ENCODE results near the gene MYO18A. TPM values are rescaled to one million over a fixed set of nuclear protein-coding genes. Genes with fewer than 3 reads are reported as not detected.

MYO18A gene
- polyA plus RNA-seq, 1 donor, result 46.2 TPM

DNA sequence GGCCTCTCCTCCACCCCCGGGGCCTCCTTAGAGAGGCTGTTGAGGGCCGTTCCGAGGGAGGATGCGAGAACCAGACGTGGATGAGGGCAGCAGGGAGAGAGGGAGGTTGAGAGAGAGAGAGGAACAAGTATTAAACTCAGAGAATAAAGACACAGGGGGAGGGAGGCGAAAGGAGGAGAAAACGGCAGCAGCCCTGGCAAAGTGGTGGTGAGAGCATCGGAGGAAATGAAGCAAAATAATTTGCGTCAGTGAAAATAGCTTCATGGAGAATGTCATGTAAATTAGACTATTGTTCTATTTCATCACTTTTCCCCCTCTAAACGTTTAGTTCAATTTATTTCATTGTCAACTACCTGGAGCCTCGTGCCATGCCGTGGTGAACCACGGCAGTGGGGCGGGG lies 99.2 kb downstream of the MYO18A start:
- Histone ChIP-seq H3K27ac (ENCODE audit: low read length) (no peak overlapping the region), H3K9me3 (ENCODE audit: control insufficient read depth, low read depth, low read length) (peaks cover 6% of the 10 kb centered on the region), H3K4me3 (ENCODE audit: low read length) (no peak overlapping the region), H3K4me1 (ENCODE audit: control insufficient read depth, insufficient read depth, low read length) (peaks cover 3% of the 10 kb centered on the region), H3K27me3 (ENCODE audit: control insufficient read depth, insufficient read depth, low read length) (no peaks in the 10 kb centered on the region), H3K36me3 (ENCODE audit: control insufficient read depth, insufficient read depth, low read length) (peaks cover 81% of the 10 kb centered on the region)
- DNase-seq, result no peak
- WGBS (ENCODE audit: insufficient coverage, low lambda C conversion rate), result 98% methylated on average over 7 of the region's 14 CpGs

DNA sequence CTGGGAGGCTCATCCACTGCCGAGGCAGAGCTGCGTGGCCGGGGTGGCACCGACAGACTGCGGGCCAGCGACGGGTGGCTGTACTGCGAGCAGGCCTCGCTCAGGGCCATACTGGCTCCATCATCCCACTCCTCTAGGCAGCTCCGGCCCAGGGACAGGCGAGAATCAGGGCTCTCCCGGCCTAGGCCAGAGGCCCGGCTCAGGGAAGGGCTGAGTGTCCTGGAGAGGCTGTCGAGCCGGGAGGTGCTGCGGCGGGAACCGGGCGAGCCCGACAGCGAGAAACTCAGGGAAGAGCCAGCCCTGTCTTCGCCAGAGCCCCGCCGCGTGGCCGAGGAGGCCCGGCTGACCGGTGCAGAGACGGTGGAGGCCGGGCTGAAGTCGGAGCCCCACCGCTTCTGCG lies 99.9 kb downstream of the MYO18A start:
- Histone ChIP-seq H3K4me3 (ENCODE audit: low read length) (no peak overlapping the region), H3K4me1 (ENCODE audit: control insufficient read depth, insufficient read depth, low read length) (peaks cover 2% of the 10 kb centered on the region), H3K27me3 (ENCODE audit: control insufficient read depth, insufficient read depth, low read length) (no peaks in the 10 kb centered on the region), H3K27ac (ENCODE audit: low read length) (no peak overlapping the region), H3K36me3 (ENCODE audit: control insufficient read depth, insufficient read depth, low read length) (peaks cover 78% of the 10 kb centered on the region), H3K9me3 (ENCODE audit: control insufficient read depth, low read depth, low read length) (peaks cover 6% of the 10 kb centered on the region)
- WGBS (ENCODE audit: insufficient coverage, low lambda C conversion rate), result no CpG with 5 or more reads among the region's 33 CpGs
- DNase-seq, result no peak

DNA sequence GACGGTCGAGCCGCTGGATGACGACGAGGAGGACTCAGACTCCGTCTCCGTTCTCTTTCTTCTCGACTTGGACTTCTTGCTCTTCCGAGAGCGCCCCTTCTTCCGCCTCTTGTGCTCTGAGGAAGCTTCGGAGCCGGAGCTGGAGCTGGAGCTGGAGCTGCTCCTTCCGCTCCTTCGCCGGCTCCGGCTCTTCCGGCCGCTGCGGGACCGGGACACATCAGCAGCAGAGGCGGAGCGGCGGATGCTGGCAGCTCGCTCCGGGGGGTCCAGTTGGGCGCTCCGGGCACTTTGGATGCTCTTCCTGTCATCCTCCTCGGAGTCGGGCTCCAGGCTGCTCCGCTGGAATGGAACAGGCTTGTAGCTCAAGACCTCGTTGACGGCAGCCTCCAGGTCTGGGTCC lies 100.3 kb downstream of the MYO18A start:
- Histone ChIP-seq H3K9me3 (ENCODE audit: control insufficient read depth, low read depth, low read length) (peaks cover 6% of the 10 kb centered on the region), H3K4me1 (ENCODE audit: control insufficient read depth, insufficient read depth, low read length) (no peaks in the 10 kb centered on the region), H3K27ac (ENCODE audit: low read length) (no peak overlapping the region), H3K27me3 (ENCODE audit: control insufficient read depth, insufficient read depth, low read length) (no peaks in the 10 kb centered on the region), H3K36me3 (ENCODE audit: control insufficient read depth, insufficient read depth, low read length) (peaks cover 73% of the 10 kb centered on the region), H3K4me3 (ENCODE audit: low read length) (no peak overlapping the region)
- DNase-seq, result no peak
- WGBS (ENCODE audit: insufficient coverage, low lambda C conversion rate), result 80% methylated on average over 5 of the region's 33 CpGs

DNA sequence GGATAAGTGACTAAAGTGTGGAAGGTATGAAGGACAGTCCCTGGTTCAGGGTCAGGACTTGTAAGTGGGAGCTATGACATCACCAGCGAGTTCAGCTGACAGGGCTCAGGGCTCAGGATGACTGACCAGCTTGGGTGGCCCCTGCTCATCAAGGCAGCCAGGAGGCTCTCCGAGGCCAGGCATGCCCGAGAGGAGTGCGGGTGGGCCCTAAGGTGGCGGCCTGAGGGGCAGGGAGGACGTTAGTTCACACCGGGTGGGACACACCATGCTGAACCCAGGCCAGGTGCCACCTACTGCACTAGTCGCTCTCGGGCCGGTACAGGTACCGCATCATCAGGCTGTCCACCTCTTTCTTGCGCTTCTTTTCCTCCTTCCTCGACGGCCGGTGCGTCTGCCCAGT lies 100.8 kb downstream of the MYO18A start:
- Histone ChIP-seq H3K4me1 (ENCODE audit: control insufficient read depth, insufficient read depth, low read length) (no peaks in the 10 kb centered on the region), H3K4me3 (ENCODE audit: low read length) (no peak overlapping the region), H3K9me3 (ENCODE audit: control insufficient read depth, low read depth, low read length) (peaks cover 6% of the 10 kb centered on the region), H3K27me3 (ENCODE audit: control insufficient read depth, insufficient read depth, low read length) (no peaks in the 10 kb centered on the region), H3K27ac (ENCODE audit: low read length) (no peak overlapping the region), H3K36me3 (ENCODE audit: control insufficient read depth, insufficient read depth, low read length) (peaks cover 72% of the 10 kb centered on the region)
- no peak for DNase-seq
- 100% methylated on average over 3 of the region's 16 CpGs for WGBS (ENCODE audit: insufficient coverage, low lambda C conversion rate)

DNA sequence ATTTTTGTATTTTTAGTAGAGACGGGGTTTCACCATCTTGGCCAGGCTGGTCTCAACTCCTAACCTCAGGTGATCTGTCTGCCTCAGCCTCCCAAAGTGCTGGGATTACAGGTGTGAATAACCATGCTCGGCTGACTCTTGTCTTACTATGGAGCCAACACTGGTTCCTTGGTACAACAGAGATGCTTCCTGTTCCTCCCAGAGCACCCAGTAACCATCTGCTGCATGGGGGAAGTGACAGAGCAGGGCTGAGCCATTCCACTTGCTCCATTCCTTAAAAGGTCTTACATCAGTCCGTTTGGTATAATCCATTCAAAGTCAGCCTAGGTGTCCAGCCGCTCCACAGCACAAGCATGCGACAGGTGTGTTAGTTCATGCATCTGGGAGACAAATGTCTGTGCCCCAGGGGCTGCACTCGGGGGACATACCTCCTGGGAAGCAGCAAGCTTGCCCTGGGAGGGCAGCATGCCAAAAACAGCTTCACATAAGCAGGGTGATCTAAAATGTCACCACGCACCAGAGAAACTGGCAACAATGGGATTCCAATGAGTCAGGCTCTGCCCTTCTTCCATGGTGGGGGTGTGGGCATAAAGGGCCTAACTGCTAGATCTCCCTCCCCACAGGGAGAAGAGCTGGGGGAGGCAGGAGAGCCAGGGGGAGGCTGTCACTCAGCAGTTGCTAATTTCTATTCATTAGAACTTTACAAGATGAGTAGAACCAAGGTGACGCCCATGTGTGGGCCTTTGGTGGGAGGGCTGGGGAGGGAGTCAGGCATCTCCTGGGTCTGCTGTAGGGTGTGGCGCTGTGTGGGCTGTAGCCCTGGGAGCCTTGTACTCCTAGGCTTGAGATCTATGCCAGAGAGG lies 101.8 kb downstream of the MYO18A start:
- H3K9me3 ChIP-seq (ENCODE audit: control insufficient read depth, low read depth, low read length), result peaks cover 6% of the 10 kb centered on the region
- H3K27me3 ChIP-seq (ENCODE audit: control insufficient read depth, insufficient read depth, low read length), result no peaks in the 10 kb centered on the region
- no peaks in the 10 kb centered on the region for H3K4me1 ChIP-seq (ENCODE audit: control insufficient read depth, insufficient read depth, low read length)
- no peak overlapping the region for H3K4me3 ChIP-seq (ENCODE audit: low read length)
- peaks cover 66% of the 10 kb centered on the region for H3K36me3 ChIP-seq (ENCODE audit: control insufficient read depth, insufficient read depth, low read length)
- no peak overlapping the region for H3K27ac ChIP-seq (ENCODE audit: low read length)
- no CpG with 5 or more reads among the region's 9 CpGs for WGBS (ENCODE audit: insufficient coverage, low lambda C conversion rate)
- no peak for DNase-seq

DNA sequence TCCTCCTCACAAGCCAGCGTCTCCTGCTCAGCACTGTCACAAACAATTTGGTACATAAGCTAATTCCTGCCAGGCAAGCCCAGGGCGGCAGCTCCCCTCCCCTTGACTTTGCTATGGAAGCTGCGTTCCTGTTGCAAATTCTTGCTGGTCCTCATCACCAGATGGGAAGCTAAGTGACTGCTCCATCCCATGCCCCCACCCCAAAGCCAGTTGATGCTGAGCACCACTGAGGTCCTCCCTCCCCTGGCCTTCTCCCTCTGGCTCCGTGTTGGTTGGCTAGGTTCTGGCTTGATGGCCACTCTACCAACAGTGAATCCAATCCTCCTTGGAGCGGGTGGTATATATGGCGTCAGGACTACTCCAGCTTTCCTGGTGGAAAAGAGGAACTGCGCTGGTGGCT lies 102.9 kb downstream of the MYO18A start:
- no CpG with 5 or more reads among the region's 7 CpGs for WGBS (ENCODE audit: insufficient coverage, low lambda C conversion rate)
- peaks cover 6% of the 10 kb centered on the region for H3K9me3 ChIP-seq (ENCODE audit: control insufficient read depth, low read depth, low read length)
- no peaks in the 10 kb centered on the region for H3K27me3 ChIP-seq (ENCODE audit: control insufficient read depth, insufficient read depth, low read length)
- H3K4me3 ChIP-seq (ENCODE audit: low read length), result no peak overlapping the region
- H3K36me3 ChIP-seq (ENCODE audit: control insufficient read depth, insufficient read depth, low read length), result peaks cover 57% of the 10 kb centered on the region
- H3K27ac ChIP-seq (ENCODE audit: low read length), result no peak overlapping the region
- no peaks in the 10 kb centered on the region for H3K4me1 ChIP-seq (ENCODE audit: control insufficient read depth, insufficient read depth, low read length)
- DNase-seq, result no peak

DNA sequence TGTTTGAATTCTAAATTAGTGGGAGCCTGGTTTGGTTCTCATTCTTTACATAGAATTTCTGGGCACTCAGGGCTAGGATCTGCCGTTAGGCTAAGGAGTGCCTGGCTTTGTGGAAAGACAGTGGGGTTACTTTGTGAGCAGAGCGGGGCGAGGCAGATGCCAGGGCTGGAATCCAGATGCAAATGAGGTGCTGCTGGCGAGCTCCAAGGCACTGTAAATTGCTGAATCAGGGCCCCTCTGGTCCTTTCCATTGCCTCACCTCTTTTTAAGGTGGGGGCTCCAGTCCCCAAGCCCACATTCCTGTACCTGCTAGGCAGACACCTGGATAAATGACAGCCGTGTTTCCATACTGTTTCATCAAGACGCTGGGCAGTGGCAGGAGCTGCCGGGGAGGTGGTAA lies 103.5 kb downstream of the MYO18A start:
- Histone ChIP-seq H3K27ac (ENCODE audit: low read length) (no peak overlapping the region), H3K27me3 (ENCODE audit: control insufficient read depth, insufficient read depth, low read length) (no peaks in the 10 kb centered on the region), H3K36me3 (ENCODE audit: control insufficient read depth, insufficient read depth, low read length) (peaks cover 51% of the 10 kb centered on the region), H3K9me3 (ENCODE audit: control insufficient read depth, low read depth, low read length) (peaks cover 6% of the 10 kb centered on the region), H3K4me1 (ENCODE audit: control insufficient read depth, insufficient read depth, low read length) (no peaks in the 10 kb centered on the region), H3K4me3 (ENCODE audit: low read length) (no peak overlapping the region)
- WGBS (ENCODE audit: insufficient coverage, low lambda C conversion rate), result no CpG with 5 or more reads among the region's 7 CpGs
- DNase-seq, result no peak

DNA sequence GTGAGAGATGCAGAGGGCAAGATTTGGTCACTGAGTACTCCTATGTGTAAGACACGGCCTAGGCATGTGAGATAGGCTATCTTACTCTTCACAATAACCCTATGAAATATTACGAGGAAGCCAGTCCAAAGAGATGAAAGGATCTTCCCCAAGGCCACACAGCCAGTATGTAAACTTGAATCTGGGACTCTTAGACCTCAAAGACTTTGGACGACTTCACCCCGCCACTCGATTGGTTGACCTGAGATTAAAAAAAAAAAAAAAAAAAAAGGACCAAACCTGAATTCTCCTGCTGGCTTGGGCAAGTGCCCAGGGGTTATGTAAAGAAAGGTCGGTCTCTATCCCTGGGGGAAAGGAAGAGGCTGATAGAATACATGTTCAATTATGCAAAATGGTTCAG lies 104.1 kb downstream of the MYO18A start:
- WGBS (ENCODE audit: insufficient coverage, low lambda C conversion rate), result 93% methylated on average over 2 of the region's 6 CpGs
- DNase-seq, result no peak
- Histone ChIP-seq H3K4me3 (ENCODE audit: low read length) (no peak overlapping the region), H3K27ac (ENCODE audit: low read length) (no peak overlapping the region), H3K9me3 (ENCODE audit: control insufficient read depth, low read depth, low read length) (peaks cover 6% of the 10 kb centered on the region), H3K36me3 (ENCODE audit: control insufficient read depth, insufficient read depth, low read length) (peaks cover 46% of the 10 kb centered on the region), H3K27me3 (ENCODE audit: control insufficient read depth, insufficient read depth, low read length) (no peaks in the 10 kb centered on the region), H3K4me1 (ENCODE audit: control insufficient read depth, insufficient read depth, low read length) (no peaks in the 10 kb centered on the region)

DNA sequence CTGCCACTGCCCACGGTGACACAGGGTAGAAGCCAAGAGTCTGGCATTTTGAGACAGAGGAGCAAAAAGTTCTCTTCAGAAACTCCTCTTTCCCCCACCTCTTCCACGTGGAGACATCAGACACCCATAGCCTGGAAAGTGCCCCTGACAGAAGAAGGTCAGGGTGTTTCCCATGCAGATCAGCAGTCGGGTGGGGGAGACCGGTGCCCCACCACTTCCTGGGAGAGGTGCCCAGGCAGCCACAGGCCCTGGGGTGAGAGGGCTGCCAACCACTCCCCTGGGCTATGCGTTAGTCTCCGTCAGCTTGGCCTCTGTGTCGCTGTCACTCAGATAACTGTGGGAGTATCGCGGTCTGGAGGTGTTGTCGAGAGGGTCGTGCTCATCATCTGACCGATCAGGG lies 105.7 kb downstream of the MYO18A start:
- no peak for DNase-seq
- Histone ChIP-seq H3K36me3 (ENCODE audit: control insufficient read depth, insufficient read depth, low read length) (peaks cover 33% of the 10 kb centered on the region), H3K9me3 (ENCODE audit: control insufficient read depth, low read depth, low read length) (no peaks in the 10 kb centered on the region), H3K27me3 (ENCODE audit: control insufficient read depth, insufficient read depth, low read length) (no peaks in the 10 kb centered on the region), H3K4me3 (ENCODE audit: low read length) (no peak overlapping the region), H3K27ac (ENCODE audit: low read length) (no peak overlapping the region), H3K4me1 (ENCODE audit: control insufficient read depth, insufficient read depth, low read length) (no peaks in the 10 kb centered on the region)
- WGBS (ENCODE audit: insufficient coverage, low lambda C conversion rate), result no CpG with 5 or more reads among the region's 12 CpGs

DNA sequence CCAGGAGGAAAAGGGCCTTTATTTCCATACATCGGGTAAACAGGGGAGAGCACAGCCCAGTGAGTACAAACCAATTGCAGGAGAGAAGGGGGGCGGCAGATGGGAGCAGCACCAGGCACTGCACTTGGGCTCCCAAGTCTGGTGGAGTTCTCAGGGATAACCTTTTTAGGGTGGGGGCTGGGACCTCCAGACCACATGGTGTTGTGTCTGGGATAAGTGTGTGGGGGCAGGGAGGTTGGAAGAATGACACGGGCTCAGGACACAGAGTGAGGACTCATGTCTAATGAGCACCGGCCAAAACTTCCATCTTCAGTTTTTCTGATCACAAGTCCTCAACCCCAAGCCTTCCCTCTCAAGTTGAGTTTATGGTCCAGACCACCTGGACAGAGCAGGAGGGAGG lies 106.7 kb downstream of the MYO18A start:
- Histone ChIP-seq H3K27me3 (ENCODE audit: control insufficient read depth, insufficient read depth, low read length) (no peaks in the 10 kb centered on the region), H3K4me1 (ENCODE audit: control insufficient read depth, insufficient read depth, low read length) (no peaks in the 10 kb centered on the region), H3K36me3 (ENCODE audit: control insufficient read depth, insufficient read depth, low read length) (peaks cover 24% of the 10 kb centered on the region), H3K4me3 (ENCODE audit: low read length) (no peak overlapping the region), H3K27ac (ENCODE audit: low read length) (no peak overlapping the region), H3K9me3 (ENCODE audit: control insufficient read depth, low read depth, low read length) (no peaks in the 10 kb centered on the region)
- no peak for DNase-seq
- 71% methylated on average over 1 of the region's 4 CpGs for WGBS (ENCODE audit: insufficient coverage, low lambda C conversion rate)

DNA sequence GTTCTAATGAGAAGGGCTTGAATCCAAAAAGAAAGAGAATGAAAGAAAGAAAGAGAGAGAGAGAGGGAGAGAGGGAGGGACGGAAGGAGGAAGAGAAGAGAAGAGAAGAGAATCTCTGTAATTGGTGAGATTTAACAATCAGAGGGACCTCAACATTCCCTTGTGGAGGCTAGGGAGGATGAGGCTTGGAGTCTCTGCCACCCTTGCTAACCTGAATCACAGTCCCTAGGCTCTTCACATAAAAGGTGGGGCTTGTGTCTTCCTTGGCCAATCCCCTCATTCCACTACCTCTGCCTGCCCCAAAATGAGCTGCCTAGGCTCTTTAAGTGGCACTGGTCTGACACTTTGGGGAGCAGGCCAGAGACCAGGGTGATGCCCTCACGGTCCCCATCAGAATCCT lies 107.2 kb downstream of the MYO18A start:
- Histone ChIP-seq H3K27ac (ENCODE audit: low read length) (no peak overlapping the region), H3K27me3 (ENCODE audit: control insufficient read depth, insufficient read depth, low read length) (no peaks in the 10 kb centered on the region), H3K4me3 (ENCODE audit: low read length) (no peak overlapping the region), H3K9me3 (ENCODE audit: control insufficient read depth, low read depth, low read length) (no peaks in the 10 kb centered on the region), H3K4me1 (ENCODE audit: control insufficient read depth, insufficient read depth, low read length) (no peaks in the 10 kb centered on the region), H3K36me3 (ENCODE audit: control insufficient read depth, insufficient read depth, low read length) (peaks cover 20% of the 10 kb centered on the region)
- WGBS (ENCODE audit: insufficient coverage, low lambda C conversion rate), result 100% methylated on average over 1 of the region's 2 CpGs
- DNase-seq, result no peak

Measured in large intestine (tissue), 3 donors.